Measurements from ENCODE around the gene OR5K1.

OR5K1 gene

GRCh38 chr3:98462901-98463300 lies at the start of gene OR5K1:
TSS of gene OR5K1 (plus strand) at chr3:98463201. CDS start at chr3:98469577, 6,376 bp downstream.
- no peak for DNase-seq (ENCODE audit: low read depth)
- no peak for TF ChIP-seq CTCF (IDR thresholded peaks at IDR 0.05; ENCODE audit: control insufficient read depth, insufficient read depth, low read depth, low read length, missing control alignments)
- H3K4me3 ChIP-seq (ENCODE audit: control insufficient read depth, low read depth, low read length): no peak within 1 kb of the TSS

GRCh38 chr3:98432575-98432974 lies 30.4 kb upstream of the OR5K1 start:
- no peak for DNase-seq (ENCODE audit: low read depth)
- TF ChIP-seq CTCF (IDR thresholded peaks at IDR 0.05; ENCODE audit: control insufficient read depth, insufficient read depth, low read depth, low read length, missing control alignments): no peak
- H3K4me3 ChIP-seq (ENCODE audit: control insufficient read depth, low read depth, low read length): no peak overlapping the region

- no peak overlapping the region for H3K4me3 ChIP-seq (ENCODE audit: control insufficient read depth, low read depth, low read length)
- DNase-seq (ENCODE audit: low read depth): no peak
- TF ChIP-seq CTCF (IDR thresholded peaks at IDR 0.05; ENCODE audit: control insufficient read depth, insufficient read depth, low read depth, low read length, missing control alignments): no peak
These were observed 29.2 kb upstream of the OR5K1 start for GRCh38 chr3:98433764-98434163.

- TF ChIP-seq CTCF (IDR thresholded peaks at IDR 0.05; ENCODE audit: control insufficient read depth, insufficient read depth, low read depth, low read length, missing control alignments): no peak
- no peak overlapping the region for H3K4me3 ChIP-seq (ENCODE audit: control insufficient read depth, low read depth, low read length)
- DNase-seq (ENCODE audit: low read depth): no peak
These were observed 28.6 kb upstream of the OR5K1 start for GRCh38 chr3:98434412-98434811.

GRCh38 chr3:98440283-98440682 lies 22.7 kb upstream of the OR5K1 start:
- DNase-seq (ENCODE audit: low read depth): no peak
- TF ChIP-seq CTCF (IDR thresholded peaks at IDR 0.05; ENCODE audit: control insufficient read depth, insufficient read depth, low read depth, low read length, missing control alignments): no peak
- no peak overlapping the region for H3K4me3 ChIP-seq (ENCODE audit: control insufficient read depth, low read depth, low read length)

GRCh38 chr3:98445949-98446406 lies 17.0 kb upstream of the OR5K1 start:
- no peak for DNase-seq (ENCODE audit: low read depth)
- TF ChIP-seq CTCF (IDR thresholded peaks at IDR 0.05; ENCODE audit: control insufficient read depth, insufficient read depth, low read depth, low read length, missing control alignments): no peak
- H3K4me3 ChIP-seq (ENCODE audit: control insufficient read depth, low read depth, low read length): no peak overlapping the region
